Activated naive CD4-positive, alpha-beta T cell treated with Interleukin-2 at 50 U/mL for 16 hours (primary cell): ENCODE measurements around the gene FKBP3.
"Not testable (repeated sequence)": the region's sequence is repeated elsewhere in the genome, so short reads cannot be mapped to it uniquely, and the experiment has no call there.

Experiments used
- DNase-seq: peaks from one replicate; pipeline ENCODE4 v3.0.0-alpha.2; 2020

The FKBP3 gene

DNA sequence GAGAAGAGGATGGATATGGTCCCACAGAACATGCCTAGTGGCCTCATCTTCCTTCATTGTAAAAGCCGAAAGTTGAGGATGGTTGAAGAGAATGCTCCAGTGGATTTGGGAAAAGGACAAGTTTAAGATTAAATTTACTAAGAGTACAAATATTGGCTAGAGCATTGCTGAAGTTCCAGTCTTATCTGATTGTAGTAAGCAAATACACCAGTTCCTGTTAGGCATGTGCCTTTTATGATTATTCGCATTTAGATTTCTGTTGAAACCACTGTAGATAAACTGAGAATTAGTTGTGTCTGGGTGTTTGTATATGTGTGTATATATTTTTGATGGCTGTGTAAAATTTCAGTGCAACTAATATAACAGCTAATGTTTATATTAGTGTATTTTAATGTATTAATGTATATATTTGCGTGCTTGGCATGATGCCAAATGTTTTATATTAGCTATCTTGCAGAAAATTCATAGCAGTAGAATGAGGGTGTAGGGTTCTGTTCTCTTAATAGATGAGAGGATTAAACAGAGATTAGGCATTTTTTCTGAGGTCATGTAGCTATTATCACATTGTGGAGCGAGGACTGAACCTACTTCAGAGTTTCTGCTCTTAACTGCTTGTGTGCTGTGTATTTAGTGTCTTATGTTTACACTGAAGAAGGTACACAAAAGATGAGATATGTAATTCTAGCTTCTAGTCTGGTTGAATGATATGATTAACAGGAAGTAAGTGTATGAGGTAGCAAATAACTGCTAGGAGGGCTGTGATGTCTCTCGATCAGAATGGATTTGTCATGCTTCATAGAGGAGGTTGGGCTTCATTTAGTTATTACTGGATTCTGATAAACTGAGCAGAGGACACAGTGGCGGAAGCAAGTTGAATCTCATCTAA is 21.1 kb downstream of the FKBP3 start:
- no peak for DNase-seq

DNA sequence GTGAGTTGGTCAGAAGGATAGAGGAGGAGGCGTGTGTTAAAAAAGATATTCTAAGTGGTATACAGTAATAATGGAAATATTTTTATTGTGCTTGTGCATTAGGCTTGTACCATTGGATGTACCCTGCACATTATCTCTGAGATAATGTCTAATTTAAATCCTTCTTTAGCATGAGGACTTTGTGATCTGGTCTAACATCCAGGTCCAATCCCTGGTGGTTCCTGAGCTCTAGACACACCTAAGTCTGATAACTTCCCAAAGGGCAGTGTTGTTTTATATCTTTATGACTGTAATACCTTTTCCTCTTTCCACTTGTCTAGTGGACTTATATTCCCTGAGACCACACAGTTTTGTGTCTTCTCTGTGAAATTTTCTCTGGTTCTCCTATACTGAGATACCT is 29.7 kb downstream of the FKBP3 start:
- no peak for DNase-seq

DNA sequence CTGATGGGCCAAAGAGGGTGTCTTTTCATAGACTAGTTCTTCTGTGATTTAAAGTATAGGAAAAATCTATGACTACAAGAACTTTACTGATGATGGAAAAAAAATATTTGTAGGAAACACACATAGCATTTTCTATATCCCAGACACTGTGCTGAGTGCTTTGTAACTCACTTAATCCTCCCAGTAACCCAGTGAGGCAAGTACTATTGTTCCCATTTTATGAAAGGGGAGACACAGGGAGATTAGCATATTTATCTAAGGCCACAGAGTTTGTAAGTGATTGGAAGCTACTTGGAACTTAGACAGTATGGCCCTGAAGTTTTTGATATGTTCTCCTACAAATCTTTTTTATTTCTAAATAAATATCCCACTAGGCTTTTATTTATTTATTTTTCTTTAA is 30.5 kb downstream of the FKBP3 start:
- DNase-seq, result no peak

DNA sequence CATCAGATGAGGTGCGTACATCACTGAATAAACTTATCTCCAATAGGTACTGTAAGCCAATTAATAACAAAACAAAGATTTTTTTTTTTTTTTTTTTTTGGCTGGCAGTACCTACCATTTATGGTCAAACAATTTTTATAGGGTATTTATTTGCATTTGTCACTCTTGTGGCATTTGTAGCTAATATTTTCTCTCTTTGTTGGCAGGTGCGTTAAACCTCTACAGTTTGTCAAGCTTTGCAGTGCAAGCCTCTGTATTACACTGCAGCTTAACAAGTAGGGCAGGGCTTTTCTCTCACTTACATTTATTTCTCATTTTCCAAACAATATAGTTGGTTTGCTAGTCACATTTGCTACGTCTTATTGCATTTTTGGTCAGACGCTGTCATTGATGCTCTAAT is 38.1 kb downstream of the FKBP3 start:
- no peak for DNase-seq

DNA sequence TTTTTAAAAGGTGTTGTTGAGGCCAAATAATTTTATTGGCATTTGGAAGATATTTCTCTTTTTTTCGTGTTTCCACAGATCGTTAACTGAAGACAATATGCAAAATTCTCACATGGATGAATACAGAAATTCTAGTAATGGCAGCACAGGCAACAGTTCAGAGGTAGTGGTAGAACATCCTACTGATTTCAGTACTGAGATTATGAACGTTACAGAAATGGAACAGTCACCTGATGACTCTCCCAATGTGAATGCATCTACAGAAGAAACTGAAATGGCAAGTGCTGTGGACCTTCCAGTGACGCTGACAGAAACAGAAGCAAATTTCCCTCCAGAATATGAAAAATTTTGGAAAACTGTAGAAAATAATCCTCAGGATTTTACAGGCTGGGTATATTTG is 39.1 kb downstream of the FKBP3 start:
- no peak for DNase-seq

DNA sequence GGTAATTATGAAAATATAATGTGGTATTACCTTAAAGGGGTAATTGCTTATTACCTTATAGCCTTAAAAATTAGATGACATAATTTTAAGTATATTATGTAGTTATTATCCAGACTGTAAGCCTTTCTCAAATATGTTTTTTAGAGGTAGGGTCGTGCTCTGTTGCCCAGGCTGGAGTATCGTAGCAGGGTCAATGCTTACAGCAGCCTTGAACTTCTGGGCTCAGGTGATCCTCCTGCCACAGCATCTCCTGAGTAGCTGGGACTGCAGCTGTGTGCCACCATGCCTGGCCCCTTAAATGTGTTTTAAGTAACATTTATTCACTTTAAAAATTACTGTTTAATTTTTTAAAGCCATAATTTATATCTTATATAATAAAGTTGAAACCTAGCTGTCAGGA is 40.0 kb downstream of the FKBP3 start:
- DNase-seq, result no peak

DNA sequence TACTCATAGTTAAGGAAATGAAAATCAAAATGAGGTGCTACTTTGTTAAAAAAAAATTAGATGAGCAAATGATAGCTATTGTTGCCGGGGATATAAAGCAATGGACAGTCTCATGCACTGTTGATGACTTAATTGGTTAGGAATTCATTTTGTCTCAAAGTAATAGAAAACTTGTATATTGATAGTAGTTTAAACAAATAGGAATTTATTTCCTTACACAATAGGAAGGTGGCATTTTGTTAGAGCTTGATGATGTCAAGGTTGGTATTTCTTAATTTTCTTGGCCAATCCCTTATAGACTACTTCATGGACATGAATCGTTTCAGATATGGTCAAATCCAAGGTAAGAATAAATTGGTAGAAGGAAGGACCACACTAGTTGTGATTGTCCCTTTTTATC is 42.6 kb downstream of the FKBP3 start:
- no peak for DNase-seq

DNA sequence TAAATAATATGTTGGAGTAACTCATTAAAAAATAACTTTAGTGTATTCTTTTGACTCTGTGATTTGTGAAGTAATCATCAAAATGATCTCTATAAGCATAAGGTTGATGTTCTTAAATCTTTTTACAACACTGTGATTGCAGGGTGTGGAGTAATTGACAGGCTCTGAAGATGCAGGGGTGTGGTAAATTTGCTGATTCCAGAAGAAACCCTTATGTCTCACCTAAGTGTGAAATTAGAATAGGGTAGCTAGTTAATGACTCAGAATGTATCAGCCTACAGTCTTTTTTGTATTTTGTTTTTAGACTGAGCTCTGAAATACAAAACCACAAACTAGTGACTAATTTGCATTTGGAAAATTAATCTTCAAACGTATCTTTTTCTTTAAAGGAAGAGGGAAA is 44.5 kb downstream of the FKBP3 start:
- no peak for DNase-seq

DNA sequence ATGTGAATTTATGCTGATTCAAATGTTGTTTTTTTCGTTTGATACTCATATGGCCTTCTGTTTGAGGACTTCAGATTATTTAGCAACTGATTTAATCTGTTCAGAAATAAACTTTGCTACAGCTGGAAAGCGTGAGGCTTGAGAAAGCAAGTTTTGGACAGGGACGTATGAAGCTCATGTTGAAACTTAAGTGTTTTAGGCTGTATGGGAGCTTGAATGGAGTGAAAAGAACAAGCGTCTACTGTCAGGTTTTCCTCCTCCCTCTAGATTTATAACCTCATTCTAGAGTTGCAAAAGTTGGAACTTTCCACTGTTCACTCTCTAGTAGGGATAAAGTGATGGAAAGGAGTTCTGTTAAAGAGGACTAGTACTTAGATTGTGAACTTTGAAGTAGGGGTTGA is 49.3 kb downstream of the FKBP3 start:
- DNase-seq, result no peak

DNA sequence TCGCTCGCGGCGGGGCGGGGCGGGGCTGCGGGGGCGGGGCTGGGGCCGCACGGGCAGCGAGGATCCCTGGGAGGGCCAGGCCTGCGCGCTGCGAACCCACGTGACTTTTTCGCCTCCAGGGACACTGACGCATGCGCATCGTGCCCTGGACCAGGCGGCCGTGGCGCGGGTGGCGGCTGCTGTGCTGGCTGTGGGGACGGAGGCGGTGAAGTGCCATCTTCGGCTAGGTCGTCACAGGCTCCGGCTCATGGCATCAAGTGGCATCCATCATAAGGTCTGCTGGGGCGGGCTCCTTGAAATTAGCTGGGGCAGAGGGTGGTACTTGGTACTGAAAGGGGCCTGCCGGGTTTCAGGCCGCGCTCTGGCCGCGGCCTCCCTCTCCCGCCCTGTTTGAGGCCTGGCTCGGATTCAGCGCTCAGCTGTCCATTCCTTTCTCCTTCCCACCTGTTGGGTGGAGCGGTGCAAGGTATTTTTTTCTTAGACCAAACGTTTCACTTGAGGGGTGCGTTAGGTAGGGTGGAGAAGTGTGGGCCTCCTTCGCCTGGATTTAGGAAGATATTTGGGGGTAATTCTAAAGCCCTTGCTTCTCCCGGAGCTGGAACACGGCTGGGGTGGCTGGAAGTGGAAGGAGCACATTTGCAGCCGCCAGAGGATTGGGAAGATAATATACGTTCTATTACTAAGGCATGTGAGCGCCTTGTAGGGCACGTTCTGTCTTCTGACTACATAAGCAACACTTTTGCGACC is 50.1 kb downstream of the FKBP3 start, which contains the start of gene PRPF39:
Gene PRPF39 (plus strand): TSS at position 141 of the 747 bp plus-strand sequence. CDS start 11,124 bp downstream, outside the sequence.
- DNase-seq, result peak; percentile 97

DNA sequence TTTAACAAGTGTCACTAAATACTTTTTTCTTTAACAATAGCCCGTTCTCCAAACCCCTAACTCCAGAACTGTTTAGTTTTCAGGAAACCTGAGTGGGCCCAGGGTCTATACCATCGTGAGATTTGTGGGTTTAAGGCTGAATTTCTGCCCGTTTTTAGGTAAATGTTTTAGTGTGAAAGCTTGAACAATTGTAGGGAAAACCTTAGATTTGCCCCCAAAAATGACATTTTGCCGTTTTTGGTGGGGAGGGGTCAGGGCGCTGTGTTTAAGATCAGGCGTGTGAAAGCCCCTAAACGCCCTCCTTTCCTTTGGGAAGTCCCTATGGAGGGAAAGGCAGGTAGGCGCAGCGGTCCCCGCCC is 50.7 kb downstream of the FKBP3 start:
- no peak for DNase-seq

DNA sequence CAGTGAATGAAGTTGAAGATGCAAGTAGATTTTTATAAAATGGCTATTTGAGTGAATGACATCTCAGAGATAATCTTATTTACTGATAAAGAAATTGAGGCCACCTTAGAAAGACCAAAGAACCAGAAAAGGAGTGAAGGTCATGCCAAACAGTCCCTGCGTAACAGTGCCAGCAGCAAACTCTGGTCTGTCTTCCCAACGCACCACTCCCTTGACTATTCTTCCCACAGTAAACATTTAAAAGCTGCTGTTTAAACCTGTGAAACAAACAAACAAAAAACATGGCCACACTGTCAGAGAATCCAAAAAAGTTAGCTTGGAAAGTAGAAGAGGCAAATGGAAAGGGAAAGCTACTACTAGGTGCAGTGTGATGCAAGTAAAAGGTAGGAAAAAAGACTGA is 51.9 kb downstream of the FKBP3 start:
- no peak for DNase-seq

DNA sequence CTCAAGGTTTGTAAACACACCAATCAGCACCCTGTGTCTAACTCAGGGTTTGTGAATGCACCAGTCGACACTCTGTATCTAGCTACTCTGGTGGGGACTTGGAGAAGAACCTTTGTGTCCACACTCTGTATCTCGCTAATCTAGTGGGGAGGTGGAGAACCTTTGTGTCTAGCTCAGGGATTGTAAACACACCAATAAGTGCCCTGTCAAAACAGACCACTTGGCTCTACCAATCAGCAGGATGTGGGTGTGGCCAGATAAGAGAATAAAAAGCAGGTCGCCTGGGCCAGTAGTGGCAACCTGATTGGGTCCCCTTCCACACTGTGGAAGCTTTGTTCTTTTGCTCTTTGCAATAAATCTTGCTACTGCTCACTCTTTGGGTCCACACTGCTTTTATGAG is 53.2 kb downstream of the FKBP3 start:
- not testable (repeated sequence) for DNase-seq

DNA sequence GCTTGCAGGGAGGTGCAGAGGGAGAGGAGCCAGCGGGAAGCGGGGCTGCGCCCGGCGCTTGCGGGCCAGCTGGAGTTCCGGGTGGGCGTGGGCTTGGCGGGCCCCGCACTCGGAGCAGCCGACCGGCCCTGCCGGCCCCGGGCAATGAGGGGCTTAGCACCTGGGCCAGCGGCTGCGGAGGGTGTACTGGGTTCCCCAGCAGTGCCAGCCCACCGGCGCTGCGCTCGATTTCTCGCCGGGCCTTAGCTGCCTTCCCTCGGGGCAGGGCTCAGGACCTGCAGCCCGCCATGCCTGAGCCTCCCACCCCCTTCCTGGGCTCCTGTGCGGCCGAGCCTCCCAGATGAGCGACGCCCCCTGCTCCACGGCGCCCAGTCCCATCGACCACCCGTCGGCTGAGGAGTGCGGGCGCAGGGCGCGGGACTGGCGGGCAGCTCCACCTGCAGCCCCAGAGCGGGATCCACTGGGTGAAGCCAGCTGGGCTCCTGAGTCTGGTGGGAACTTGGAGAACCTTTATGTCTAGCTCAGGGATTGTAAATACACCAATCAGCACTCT is 53.8 kb downstream of the FKBP3 start:
- DNase-seq, result not testable (repeated sequence)

DNA sequence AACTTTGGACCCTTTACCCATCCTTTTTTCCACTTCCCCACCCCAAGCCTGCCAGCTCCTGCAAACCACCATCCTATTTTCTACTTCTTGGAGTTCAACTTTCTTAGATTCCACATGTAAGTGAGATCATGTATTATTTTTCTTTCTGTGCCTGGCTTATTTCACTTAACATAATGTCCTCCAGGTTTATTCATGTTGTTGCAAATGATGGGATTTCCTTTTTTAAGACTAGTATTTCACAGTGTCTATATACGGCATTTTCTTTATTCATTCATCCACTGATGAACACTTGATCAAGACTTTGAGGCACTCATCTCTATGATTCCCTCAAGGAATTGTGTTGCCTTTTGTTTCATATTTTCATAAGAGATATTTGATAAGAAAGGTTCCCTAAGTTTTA is 56.0 kb downstream of the FKBP3 start:
- no peak for DNase-seq

DNA sequence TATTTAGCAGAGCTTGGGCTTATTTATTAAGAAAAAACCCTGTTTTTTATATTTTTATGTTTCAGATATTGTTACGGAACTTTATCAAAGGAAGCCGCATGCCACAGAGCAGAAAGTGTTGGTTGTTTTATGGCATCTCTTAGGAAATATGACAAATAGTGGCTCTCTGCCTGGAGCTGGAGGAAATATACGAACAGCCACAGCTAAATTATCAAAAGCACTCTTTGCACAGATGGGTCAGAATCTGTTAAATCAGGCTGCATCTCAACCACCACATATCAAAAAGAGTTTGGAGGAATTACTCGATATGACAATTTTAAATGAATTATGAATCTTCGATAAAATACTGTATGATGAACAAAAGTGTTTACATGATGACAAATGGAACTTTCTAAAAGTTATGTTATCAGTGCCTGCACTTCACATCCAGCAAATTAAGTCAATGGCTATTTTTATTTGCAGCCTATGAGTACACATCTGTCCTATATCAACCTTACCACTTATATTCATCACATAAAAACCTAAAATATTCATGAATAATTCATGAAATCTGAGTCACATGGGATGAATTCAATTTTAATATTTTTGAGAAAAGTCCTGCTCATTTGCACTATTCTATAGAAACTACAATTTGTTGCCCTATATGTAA is 60.9 kb downstream of the FKBP3 start:
- no peak for DNase-seq

DNA sequence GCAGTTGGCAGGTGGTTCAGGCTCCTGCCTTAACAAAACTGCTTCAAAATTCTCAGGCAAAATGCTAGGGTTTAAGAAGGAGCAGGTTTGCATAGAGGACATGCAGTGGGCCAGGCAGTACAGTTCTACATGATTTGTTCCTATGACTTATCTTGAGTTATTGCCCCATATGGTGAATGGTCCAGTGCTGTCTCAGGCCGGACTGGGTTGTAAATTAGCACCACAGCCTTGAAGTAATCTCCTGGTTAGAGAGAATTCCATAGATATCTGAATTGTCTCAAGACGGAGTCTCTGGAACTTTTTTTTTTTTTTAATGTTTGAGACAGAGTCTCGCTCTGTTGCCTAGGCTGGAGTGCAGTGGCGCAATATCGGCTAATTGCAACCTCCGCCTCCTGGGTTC is 62.2 kb downstream of the FKBP3 start:
- no peak for DNase-seq

DNA sequence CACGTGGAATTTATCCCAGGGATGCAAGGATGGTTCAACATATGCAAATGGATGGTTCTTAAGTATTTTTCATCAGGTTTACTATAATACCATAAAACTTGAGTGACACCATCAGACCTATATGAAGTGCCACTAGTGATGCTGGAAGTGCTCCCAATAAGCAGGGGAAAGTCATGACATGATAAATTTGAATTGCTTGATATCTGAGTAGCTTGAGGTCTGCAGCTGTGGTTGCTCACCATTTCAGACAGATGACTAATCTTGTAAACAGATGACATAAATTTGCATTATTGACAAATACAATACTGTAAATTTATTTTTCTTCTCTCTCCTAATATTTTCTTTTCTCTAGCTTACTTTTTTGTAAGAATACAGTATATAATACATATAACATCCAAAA is 64.1 kb downstream of the FKBP3 start:
- DNase-seq, result no peak

DNA sequence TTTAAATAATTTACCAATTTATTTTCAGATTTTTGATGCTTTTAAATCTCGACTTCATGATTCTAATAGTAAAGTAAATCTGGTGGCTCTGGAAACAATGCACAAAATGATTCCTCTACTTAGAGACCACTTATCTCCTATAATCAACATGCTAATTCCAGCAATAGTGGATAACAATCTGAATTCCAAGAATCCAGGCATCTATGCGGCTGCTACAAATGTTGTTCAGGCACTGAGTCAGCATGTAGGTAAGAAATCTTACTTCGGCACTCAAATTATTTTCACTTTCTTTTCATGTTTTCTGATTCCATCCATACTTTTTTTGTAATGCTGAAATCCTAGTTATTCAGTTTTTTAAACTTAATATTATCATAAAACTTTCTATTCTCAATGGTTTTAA is 65.9 kb downstream of the FKBP3 start:
- no peak for DNase-seq

DNA sequence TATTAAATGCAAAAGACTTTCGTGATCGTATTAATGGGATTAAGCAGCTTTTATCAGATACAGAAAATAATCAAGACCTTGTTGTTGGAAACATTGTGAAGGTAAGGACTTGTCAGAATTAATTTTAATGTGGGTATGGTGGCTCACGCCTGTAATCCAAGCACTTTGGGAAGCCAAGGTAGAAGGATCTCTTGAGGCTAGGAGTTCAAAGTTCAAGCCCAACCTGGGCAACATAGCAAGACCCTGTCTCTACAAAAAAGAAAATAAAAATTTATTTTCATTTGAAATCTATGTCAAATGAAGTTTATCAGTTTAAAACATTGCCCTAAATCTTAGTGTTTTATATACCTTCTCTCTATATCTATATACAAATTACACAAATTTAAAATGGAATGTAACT is 67.6 kb downstream of the FKBP3 start:
- no peak for DNase-seq

DNA sequence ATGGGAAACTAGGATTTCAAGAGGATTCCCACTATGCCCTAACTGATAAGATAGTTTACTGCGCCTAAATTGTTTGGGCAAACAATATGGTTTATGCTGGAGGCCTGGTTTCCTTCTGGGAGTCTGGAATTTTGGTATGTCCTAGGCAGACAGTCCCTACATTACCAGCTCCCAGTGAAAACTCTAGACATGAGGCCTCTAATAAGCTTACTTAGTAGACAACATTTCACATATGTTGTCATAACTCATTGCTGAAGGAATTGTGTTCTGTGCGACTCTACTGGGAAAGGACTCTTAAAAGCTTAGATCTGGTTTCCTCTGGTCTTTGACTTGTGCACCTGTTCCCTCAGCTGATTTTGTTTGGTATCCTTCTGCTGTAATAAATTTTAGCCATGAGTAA is 68.3 kb downstream of the FKBP3 start:
- no peak for DNase-seq
